GM18502 (cell line): Measurements from ENCODE around the gene TAMALIN.

ENCODE experiments used
- ATAC-seq: cut with Tn5 transposase; IDR thresholded peaks from one replicate; pipeline ENCODE4 v1.9.1; 2021; ENCODE audit warnings: mild to moderate bottlenecking; ENCODE audit not compliant: unreplicated experiment, poor library complexity

The TAMALIN gene

GRCh38 chr12:52063981-52064649, 57.4 kb downstream of the TAMALIN start:
- no peak for ATAC-seq
